ENCODE results near the gene MCM8.

DNA sequence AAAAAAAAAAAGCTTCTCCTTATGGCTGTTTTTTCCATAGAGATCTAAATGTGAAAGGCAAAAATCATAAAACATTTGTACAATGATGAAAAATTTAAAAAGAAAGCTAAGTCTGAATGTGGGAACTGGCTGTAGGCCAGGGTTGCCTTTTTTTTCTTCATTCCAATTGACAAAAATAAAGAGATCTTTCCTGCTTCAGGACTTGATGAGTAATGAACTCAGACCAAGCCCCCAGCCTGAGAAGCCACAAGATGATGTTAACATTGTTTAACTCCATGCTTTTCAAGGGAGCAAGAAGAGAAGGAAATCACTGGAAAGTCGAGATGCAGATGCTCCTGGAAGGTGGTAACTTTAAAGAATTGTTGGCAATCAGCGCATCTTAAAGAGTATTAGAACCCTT lies 41.5 kb upstream of the MCM8 start:
- TF ChIP-seq, protein P1, sequence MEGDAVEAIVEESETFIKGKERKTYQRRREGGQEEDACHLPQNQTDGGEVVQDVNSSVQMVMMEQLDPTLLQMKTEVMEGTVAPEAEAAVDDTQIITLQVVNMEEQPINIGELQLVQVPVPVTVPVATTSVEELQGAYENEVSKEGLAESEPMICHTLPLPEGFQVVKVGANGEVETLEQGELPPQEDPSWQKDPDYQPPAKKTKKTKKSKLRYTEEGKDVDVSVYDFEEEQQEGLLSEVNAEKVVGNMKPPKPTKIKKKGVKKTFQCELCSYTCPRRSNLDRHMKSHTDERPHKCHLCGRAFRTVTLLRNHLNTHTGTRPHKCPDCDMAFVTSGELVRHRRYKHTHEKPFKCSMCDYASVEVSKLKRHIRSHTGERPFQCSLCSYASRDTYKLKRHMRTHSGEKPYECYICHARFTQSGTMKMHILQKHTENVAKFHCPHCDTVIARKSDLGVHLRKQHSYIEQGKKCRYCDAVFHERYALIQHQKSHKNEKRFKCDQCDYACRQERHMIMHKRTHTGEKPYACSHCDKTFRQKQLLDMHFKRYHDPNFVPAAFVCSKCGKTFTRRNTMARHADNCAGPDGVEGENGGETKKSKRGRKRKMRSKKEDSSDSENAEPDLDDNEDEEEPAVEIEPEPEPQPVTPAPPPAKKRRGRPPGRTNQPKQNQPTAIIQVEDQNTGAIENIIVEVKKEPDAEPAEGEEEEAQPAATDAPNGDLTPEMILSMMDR (IDR thresholded peaks at IDR 0.05), result no peak
- no peak for TF ChIP-seq ZFX (IDR thresholded peaks at IDR 0.05; ENCODE audit: borderline replicate concordance)
